A204.1 (cell line): Measurements from ENCODE around the gene SPATS2L.

Experiments used
- FAIRE-seq: peaks from 2 replicates; lab custom pipeline; 2012; peaks lifted over from hg19 to GRCh38; lab: Jason Lieb, UNC

SPATS2L gene

DNA sequence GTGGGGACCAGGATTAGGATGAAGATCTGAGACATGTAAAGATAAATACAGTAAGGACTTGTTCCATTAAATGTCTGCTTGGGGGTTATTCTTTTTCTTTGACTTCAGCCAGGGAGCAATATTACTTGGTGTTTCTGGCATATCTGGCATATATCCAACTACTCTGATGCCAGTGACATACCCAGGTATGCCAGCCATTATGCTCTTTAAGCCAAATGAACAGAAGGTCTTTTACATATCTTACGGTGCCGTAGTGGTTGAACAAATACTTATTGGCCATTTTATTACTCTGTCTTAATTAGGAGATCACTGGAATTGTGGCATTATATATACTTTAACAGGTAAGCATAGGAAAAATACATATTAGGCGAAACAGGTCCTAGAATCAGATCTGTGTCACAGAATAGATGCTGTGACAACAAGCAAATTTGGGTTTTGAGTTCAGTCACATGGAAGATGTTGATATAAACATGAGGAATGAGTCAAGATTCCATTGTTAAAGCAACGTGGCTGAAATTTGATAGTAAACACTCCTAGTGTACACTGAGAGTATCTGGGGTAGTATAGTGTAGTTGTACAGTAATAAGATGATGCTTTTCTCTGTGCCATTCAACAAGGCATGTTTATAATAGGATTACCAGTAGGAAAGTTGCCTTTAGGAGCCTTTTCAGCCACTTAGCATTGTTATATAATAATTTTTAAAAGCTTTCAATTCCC is 140.8 kb downstream of the SPATS2L start:
- FAIRE-seq, result no peak

DNA sequence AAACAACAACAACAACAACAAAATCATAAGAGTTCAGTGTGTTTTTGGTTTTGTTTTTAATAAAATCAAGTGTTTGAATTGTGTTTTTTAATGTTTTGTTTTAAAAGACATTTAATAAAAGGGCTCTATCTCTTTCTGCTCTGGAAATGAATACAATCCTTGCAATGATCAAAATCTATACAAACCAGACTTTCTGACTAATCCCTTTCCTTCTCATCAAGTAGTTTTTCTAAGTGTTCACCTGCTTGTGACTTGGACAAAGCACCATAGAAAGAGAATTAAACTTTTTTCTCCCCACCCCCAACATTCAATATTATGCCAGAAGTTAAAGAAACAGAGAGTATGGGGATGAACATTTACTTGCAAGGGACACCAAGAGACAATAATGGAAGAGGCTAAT is 142.0 kb downstream of the SPATS2L start:
- FAIRE-seq, result no peak

DNA sequence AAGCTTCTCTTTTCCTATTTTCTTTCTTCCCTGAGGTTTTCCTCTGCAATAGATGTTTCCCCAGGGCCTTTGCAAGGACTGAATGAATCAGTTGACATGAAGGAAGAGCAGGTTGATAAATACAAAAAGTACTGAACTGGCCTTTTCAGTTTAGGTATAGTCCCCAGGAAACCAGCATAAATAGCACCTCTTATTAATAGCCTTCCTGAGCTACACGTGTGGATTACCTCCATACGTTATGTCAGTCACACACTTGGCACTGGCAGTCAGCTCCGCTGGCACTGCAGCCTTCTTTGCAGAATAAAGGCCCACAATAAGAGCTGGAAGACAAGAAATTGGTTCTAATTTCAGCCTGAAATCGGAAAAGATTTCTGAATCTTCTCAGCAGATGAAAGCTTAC is 142.7 kb downstream of the SPATS2L start:
- FAIRE-seq, result no peak

DNA sequence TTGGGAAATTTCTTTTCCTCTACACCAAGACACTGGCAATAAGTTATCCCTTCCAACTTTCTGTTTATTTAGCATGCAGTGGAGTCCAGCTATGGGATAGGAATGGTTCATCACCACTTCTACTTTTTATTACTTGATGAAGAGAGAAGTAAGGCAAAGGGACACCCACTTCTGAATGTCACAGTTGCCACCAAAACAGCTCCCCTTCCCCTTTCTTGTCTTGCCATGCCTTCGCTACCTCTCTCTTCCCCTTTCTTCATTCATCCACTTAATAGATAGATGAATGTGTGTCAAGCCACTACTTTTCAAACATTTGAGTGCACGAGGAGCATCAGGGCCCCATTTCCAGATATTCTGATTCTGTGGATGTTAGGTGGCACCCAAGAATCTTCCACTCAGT is 143.8 kb downstream of the SPATS2L start:
- no peak for FAIRE-seq

DNA sequence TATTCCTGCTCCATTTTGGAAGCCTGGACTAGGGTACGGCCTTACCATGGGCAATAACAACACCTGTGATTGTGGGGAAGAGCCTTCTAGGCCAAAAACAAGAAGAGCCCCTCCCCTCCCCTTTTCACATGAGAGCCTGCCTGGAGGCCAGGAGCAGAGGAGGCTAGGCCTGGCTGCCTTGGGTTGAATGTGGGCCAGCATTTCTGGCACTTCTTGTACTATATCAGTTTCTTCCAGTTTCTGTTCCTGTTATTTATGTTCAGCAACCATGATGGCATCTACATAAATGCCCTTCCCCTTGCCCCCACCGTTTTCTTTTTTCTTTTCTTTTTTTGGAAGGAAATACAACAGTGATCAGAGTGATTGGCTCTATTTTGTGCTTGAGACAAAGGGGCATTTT is 145.0 kb downstream of the SPATS2L start:
- no peak for FAIRE-seq

DNA sequence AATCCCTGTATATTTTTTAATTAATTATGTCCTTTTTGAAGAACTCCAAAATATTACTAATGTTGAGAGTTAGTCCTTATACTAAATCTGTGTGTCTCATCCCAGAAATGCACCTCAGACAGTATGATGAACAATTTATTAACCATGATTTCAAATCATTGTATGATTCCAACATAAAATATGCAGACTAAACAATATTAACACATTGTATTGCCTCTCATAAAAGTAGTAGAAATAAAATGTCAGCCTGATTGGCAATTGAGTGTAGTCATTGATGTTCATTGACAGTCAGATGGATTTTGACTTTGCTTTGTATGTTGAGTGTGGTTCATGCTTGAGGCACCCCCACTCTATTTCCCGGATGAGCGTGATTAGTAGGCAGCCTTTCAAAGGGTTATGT is 145.9 kb downstream of the SPATS2L start:
- FAIRE-seq, result no peak

DNA sequence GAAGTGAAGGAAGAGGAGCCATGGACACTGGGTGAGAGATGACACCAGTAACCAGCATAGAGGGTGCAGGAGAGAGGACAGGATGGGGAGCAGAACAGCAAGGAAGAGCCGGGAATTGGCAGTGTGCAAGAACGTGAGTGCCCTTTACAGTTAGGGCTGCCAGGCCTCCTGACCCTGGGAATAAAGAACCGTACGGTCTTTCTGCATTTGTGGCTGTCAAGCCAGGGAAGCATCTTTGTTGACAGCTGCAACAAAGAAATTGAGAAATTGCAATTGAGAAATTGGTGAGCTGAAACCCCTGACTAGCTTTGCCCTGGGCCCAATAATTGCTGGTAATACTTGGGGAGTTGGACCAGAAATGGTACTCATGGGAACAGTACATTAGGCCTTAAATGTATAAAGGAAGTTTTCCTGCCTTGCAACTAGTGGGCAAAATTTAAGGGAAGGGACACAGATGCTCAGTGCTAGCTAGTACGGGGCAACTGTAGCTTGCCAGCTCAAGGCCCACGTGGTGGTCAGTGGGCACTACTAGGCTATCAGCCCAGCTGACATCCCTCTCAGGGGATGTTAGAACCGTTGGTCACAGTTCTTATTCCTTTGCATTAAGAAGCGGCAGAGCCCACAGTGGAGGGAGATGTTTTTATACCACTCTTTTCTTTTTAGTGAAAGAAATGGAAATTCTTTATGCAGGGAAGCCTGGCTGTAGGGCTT is 146.8 kb downstream of the SPATS2L start:
- FAIRE-seq, result no peak

DNA sequence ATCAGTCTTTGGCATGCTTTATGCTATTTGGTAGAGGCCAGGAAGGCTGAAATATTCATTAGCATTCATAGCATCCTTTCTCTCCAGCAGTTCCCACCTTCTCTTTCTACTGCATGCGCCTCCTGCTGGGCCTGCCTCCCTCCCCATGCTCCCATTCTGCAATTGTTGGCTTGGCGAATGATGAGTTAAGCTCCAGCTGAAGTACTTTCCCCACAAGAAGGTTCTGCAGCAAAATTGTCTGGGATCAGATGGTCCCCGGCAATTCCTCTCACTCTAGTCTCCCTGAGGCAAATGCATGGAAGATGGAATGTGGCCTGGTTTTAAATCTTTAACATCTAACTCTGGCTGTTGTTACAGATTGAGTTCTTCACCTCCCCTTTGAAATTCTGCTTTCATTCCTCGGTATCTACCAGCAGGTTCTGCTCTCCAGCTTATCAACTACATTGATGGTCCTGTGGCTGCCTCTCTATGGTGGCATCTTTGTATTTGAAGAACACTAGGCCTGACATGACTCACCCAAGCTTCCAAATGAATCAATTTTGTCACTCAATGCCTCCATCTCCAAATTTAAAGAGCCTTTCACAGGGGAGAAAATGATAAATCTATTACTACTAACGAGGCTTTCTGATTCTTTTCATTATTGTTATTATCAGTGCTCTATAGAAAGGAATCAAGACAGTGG is 147.5 kb downstream of the SPATS2L start:
- no peak for FAIRE-seq

DNA sequence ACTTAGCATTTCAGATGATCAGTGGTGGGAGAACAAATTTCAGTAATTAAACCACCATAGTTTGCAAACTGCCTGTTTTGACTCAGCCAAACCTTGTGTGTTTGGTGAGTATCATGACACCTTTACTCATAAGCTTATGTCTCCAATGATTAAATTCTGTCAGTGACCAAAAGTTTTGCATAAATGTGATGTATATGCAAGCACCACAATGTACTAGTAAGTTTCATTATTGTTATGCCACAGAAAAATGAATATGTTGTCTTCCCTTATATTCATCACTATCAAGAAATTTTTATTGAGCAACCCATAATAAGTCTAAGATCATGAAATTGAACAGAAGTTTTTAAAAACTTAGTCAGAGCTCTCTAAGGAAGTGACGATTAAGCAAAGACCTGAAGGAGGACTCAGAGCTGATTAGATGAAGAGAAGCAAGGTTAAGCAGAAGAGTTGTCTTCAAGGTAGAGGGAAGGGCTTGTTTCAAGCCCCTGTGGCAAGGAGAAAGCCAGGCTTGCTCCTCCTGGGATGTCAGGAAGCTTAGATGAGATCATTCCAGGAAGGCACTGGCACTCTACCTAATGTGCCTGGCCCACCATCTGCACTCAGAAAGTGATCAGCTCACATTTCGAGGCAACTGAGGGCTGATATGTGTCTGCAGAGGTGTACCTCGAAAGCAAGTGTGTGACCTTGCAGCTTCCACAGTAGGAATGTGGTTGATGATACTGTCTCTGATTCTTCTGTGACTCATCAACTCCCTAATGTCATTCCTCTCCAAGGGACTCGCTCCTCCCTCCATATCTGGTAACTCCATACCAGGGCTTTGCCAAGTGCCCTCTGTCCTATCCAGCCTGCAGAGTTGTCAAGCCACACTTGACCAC is 148.7 kb downstream of the SPATS2L start:
- FAIRE-seq, result no peak

DNA sequence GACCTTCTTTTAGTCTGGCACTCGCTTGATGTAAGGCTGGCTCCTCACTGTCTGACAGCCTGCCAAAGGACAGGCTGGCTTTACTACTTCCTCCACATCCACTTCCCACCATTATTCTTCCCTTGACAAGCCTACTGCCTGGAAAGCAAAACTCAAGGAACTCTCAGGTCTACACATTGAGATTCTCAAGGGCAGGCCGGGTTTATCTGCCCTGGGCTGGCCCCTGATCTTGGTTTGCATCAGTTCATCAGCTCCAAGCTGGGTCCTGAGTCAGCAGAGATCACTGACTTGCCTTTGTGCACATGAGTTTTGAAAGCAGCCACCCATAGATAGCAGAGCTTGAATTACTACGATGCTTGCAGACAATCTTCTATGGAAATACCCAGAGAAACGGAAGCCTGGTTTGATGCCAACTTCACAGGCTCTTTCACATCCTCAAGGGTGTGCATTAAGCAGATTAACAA is 149.5 kb downstream of the SPATS2L start:
- FAIRE-seq, result no peak

DNA sequence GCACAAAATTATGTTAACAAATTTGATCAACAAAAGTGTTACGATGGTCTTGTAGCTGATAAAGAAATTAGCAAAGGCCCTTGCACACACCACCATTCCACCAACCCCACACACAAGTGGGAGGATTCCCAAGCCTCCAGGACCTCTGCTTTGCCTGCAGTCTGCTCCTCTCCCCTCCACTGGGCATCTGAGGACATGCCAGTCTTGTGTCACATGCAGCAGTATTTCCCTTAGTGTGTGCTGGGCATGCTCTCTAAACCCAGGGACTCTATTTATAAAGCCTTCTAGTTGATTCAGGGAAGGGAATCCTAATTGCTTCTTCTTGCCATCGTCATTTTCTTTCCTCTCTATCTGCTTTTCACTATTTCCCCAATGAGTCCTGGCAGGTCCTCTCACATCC is 150.1 kb downstream of the SPATS2L start:
- FAIRE-seq, result no peak

DNA sequence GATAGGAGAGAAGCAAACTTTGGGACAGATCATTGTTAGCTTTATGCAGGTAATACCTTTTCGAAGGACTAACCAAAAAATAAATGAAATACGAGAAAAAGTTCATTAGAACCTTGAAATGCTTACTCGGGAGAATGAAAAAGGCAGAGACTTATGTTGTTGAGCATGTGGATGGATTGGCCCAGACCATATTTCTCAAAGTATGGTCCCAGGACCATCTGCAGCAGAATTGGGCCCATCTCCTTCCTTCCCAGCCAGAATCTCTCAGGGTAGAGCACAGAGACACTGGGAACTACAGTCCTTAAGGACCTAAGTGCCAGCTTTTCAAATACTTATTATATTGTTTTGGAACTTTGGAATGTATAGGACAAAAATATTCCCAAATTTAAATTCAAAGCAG is 152.6 kb downstream of the SPATS2L start:
- FAIRE-seq, result no peak

DNA sequence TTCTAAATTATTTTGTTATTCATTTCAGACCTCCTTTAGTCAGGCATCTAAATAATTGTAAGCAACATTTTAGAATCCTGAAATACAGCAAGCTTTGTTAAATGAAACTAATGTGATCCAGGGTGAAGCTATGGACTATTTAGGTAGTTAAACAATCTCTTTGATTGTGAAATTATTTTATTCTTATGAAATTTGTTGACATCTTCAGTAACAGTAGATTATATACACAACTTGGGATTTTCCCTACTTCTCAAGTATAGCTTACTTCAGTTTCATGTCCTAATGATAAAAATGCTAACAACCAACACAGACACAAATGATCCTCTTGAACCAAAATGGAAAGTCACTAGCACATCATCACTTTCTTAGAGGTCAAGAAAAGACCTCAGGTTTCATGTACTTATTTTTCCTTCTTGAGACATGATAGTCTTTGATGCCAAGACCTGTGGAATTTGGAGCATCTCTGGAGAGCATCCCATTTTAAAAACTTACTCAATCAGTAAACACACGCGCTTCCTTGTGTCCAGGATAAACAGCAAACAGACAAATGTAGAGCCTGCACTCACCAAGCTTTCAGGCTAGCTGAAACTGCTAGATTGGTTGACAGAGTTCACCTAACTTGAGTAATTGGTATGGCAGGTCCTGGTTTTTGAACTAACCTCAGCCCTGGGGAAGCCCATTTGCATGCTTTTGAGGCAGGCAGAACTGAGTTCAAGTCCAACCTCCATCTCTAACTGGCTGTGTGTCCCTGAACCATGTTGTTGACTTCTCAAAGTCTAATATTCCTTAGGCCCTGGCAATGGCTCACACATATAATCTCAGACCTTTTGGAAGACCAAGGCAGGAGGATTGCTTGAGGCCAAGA is 155.6 kb downstream of the SPATS2L start:
- FAIRE-seq, result no peak

DNA sequence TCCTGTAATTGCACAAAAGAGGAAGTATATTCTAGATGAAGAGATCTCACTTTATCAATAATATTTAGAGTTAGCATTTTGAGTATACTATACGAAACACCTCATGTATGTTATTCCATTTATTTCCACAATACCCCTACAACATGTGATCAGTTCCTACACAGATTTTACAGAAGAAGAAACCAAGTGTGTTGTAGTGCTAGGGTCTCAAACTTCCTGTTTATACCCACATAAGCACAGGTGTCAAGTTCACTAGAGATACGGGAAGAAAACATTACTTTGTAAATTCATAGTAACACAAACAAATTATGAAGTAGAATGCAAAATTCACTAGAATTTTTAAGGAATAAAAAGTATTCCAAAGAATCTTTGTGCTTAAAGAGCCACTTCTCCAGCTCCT is 157.0 kb downstream of the SPATS2L start:
- no peak for FAIRE-seq

DNA sequence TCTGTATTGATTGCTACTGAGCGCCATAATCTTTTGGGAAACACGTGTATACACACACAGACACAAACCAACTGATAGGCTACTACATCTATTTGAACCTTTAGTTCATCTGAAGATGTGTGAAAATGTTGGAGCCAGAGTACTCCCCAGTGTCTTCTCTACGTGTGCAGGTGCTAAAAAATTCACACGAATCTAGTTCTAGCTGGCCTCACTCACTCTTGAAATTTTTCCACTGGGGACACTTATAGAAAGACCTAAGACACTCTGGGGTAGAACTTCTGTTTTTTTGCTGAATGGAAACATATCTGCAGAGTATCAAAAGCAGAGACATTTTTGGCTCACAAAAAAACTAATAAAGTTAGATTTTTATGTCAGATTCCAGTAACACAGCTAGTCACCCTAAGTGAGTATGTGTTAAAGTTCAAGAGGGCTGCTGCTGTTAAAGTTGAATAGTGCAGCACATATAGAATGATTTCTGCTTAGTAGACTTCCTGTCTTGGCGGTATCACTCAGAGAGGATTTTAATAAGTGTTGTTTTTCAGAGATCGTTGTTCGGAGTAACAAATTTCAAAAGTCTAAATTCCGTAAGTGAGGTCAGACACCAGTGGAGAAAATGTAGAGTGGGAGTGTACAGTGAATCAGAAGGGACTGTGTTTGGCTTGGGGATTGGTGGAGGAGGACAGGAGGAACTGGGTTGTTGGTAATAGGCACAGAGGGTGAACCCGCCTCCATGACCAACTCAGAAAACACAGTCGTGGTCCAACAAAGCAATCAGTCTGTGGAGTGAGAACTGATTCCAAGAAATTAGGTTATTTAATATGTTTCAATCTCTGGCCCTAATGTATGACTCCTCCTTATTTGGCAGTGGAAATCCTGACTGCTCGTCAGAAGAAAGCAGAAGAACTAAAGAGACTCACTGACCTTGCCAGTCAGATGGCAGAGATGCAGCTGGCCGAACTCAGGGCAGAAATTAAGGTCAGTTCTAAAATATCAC is 160.2 kb downstream of the SPATS2L start:
- FAIRE-seq, result no peak

DNA sequence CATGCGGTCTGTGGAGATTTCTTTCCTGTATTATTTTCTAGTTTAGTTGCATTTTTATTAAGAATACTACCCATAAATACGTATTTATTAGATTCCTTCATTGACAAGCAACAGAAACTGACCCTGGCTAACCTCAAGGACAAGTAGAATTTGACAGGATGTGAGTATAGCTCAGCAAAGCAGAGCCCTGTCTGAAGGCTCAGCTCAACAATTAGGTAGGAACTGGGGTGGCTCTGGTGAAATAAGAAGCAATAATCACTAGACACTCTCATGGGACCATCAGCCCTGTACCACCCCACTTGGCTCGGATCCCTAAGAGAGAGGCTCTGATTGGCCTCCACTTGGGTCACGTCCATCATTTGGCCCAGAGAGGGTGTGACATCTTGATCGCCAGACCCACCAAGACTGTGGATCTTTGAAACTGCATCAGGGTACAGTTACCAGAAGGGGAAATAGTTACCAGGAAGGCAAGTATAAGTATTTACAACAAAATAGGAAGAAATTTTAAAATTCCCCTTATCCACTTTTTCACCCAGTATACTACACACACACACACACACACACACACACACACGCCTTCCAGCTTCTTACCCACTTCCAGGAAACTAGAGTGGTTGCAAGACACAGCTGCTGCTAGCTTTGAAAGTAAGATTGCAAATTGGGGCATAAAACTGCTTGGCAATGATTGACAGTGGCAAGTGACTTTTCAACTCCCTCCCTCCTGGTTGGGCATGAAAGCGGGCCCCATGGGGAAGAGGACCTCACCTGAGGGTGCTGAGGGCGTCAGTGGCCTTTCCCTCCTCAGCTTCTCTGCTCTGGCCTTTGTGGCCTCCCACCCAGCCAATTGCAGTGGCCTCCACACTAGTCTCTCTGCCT is 161.6 kb downstream of the SPATS2L start:
- no peak for FAIRE-seq

DNA sequence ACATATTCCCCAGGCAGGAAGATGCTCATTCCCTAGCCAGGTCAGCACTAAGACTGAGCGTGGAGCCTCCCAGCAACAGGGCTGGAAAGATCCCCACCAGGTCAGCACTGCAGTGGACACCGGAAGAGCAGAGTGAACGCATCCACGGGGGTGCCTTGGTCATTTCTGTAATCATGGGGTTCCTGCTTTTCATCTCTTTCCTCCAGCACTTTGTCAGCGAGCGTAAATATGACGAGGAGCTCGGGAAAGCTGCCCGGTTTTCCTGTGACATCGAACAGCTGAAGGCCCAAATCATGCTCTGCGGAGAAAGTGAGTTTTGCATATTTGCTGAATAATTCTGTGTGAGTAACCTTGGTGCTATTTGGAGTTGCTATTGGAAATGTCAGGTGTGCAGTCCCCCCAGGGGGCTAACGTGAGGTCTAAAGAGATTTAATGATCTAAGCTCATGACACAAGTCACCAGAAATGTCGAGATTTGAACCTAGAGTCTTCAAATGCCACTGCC is 163.3 kb downstream of the SPATS2L start:
- no peak for FAIRE-seq

DNA sequence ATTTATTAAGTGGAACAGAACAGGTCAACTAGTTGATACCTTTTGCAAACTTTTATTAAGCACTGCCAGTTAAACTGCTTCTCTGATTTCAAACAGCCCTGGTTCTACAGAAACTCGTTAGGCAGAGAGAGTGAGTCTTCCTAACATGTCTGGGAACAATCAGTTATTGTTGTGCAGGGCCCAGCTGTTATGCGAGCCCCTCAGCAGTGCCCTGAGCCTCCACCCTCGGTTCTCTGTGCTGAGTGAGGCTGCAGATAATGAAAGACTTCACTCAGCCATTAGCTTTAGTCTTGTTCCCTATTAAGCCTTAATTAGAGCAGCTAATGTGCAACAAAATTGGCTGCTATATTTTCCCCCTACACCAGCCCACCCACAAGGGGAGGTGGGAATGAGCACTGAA is 163.7 kb downstream of the SPATS2L start:
- no peak for FAIRE-seq

DNA sequence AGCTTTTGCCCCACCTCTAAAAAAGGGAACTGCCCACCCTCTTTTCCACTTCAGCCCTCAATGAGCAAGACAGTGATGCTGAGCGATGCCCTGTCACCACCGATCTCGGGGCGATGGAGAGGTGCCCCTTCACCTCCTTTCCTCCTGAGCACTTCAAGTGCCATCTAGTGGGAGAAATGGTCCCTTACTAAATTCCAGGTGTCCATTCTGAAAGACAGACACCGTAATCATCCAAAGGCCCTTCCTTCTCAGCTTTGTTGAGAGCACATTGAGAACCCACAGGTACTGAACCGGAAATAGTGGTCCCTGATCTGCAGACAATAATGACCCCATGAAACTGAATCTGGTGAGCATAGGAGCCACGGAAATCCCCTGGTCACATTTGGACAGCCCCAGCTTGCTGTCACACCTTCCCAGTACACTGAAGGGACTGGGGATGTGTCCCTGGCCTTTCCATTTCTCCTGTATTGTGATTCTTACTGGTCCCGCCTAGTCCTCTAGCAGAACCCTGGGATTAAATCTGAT is 164.9 kb downstream of the SPATS2L start:
- no peak for FAIRE-seq
